Activated CD4-positive, CD25-positive, alpha-beta regulatory T cell treated with anti-CD3 and anti-CD28 coated beads, Interleukin-2, amount 50 U/mL, for 24 hours (primary cell): ENCODE measurements around the gene SYT1.
"Not testable (repeated sequence)": the region's sequence is repeated elsewhere in the genome, so short reads cannot be mapped to it uniquely, and the experiment has no call there.

Experiments used
- ATAC-seq, 2 donors: fragments of 150-1000 bp; cut with Tn5 transposase; one replicate each; pipeline ENCODE4 v1.10.0; 2021; ENCODE audit warnings: mild to moderate bottlenecking in 1 of 2, moderate library complexity in 1 of 2

The SYT1 gene

GRCh38 chr12:79415321-79415720 is 550.7 kb downstream of the SYT1 start:
- no peak for ATAC-seq

- ATAC-seq: no peak
Observed at GRCh38 chr12:79415746-79416435, 551.3 kb downstream of the SYT1 start.

GRCh38 chr12:79420146-79420618 is 555.6 kb downstream of the SYT1 start:
- ATAC-seq: no peak

- ATAC-seq: no peak
Observed at GRCh38 chr12:79421236-79421740, 556.7 kb downstream of the SYT1 start.

- ATAC-seq: no peak
Observed at GRCh38 chr12:79422060-79422812, 557.7 kb downstream of the SYT1 start.

- no peak for ATAC-seq
Observed at GRCh38 chr12:79423560-79423959, 559.0 kb downstream of the SYT1 start.

- ATAC-seq: no peak
Observed at GRCh38 chr12:79424109-79424721, 559.6 kb downstream of the SYT1 start.

- no peak for ATAC-seq
Observed at GRCh38 chr12:79426121-79426520, 561.5 kb downstream of the SYT1 start.

GRCh38 chr12:79426744-79427143 is 562.2 kb downstream of the SYT1 start:
- ATAC-seq: not testable (repeated sequence)

GRCh38 chr12:79433465-79434072 is 569.0 kb downstream of the SYT1 start:
- no peak for ATAC-seq

GRCh38 chr12:79434561-79434960 is 570.0 kb downstream of the SYT1 start:
- ATAC-seq: no peak

GRCh38 chr12:79435742-79436141 is 571.2 kb downstream of the SYT1 start:
- ATAC-seq: no peak

- ATAC-seq: no peak
Observed at GRCh38 chr12:79438480-79439174, 574.1 kb downstream of the SYT1 start.

GRCh38 chr12:79439175-79439825 is 574.7 kb downstream of the SYT1 start:
- ATAC-seq: no peak

- no peak for ATAC-seq
Observed at GRCh38 chr12:79441534-79441933, 577.0 kb downstream of the SYT1 start.

- no peak for ATAC-seq
Observed at GRCh38 chr12:79442396-79442795, 577.8 kb downstream of the SYT1 start.

- no peak for ATAC-seq
Observed at GRCh38 chr12:79444089-79444488, 579.5 kb downstream of the SYT1 start.

- no peak for ATAC-seq
Observed at GRCh38 chr12:79448816-79449215, 584.2 kb downstream of the SYT1 start.

- no peak for ATAC-seq
Observed at GRCh38 chr12:79451365-79451764, 586.8 kb downstream of the SYT1 start.

GRCh38 chr12:79451978-79452377 is 587.4 kb downstream of the SYT1 start:
- no peak for ATAC-seq

GRCh38 chr12:79452906-79453305 is 588.3 kb downstream of the SYT1 start:
- no peak for ATAC-seq

GRCh38 chr12:79453820-79454219 is 589.2 kb downstream of the SYT1 start:
- ATAC-seq: no peak
